Keratinocyte (primary cell): ENCODE data around the gene KIZ. TPM values are rescaled to one million over a fixed set of nuclear protein-coding genes. Genes with fewer than 3 reads are reported as not detected.

Experiments
- DNase-seq: peaks from one replicate; pipeline ENCODE4 v3.0.0-alpha.2; 2011; ENCODE audit warnings: low read depth, missing footprints, low spot score
- FAIRE-seq: peaks from 2 replicates; lab custom pipeline; 2011; peaks lifted over from hg19 to GRCh38; lab: Jason Lieb, UNC
- H2AFZ ChIP-seq: 2 replicates; pipeline ENCODE4 v1.6.0; 2012; ENCODE audit warnings: low read length, control low read depth, inconsistent platforms; ENCODE audit not compliant: control insufficient read depth
- H3K27ac ChIP-seq: 2 replicates; pipeline ENCODE4 v1.5.1; 2011; ENCODE audit warnings: low read length; ENCODE audit not compliant: control insufficient read depth, insufficient read depth
- H3K27me3 ChIP-seq: 3 replicates; pipeline ENCODE4 v1.6.0; 2011; ENCODE audit warnings: low read length; ENCODE audit not compliant: control insufficient read depth, insufficient read depth; ENCODE audit errors: extremely low read depth
- H3K36me3 ChIP-seq, 2 experiments: 2 replicates in 1 of 2; 3 replicates in 1 of 2; pipeline ENCODE4 v1.5.1; 2011; ENCODE audit warnings: low read length in 2 of 2, mild to moderate bottlenecking in 1 of 2; ENCODE audit not compliant: control insufficient read depth in 2 of 2, insufficient read depth in 2 of 2; ENCODE audit errors: extremely low read depth in 1 of 2
- H3K4me1 ChIP-seq: 3 replicates; pipeline ENCODE4 v1.5.1; 2011; ENCODE audit warnings: low read length; ENCODE audit not compliant: control insufficient read depth, insufficient read depth; ENCODE audit errors: extremely low read depth
- H3K4me2 ChIP-seq: 3 replicates; pipeline ENCODE4 v1.6.0; 2011; ENCODE audit warnings: low read depth, low read length; ENCODE audit not compliant: control insufficient read depth, insufficient read depth; ENCODE audit errors: extremely low read depth
- H3K4me3 ChIP-seq, 3 experiments: fragments of 200-600 bp in 1 of 3; sonication (generic) in 1 of 3; 2 replicates in 2 of 3; 3 replicates in 1 of 3; pipeline ENCODE4 v1.5.1; 2011 to 2016; ENCODE audit warnings: low read length in 3 of 3, mild to moderate bottlenecking in 3 of 3, control low read depth in 2 of 3, inconsistent platforms in 1 of 3, low read depth in 1 of 3, mixed read lengths in 1 of 3, mixed run types in 1 of 3, moderate library complexity in 1 of 3; ENCODE audit not compliant: control insufficient read depth in 2 of 3, insufficient read depth in 2 of 3; ENCODE audit errors: extremely low read depth in 1 of 3
- H3K79me2 ChIP-seq: 2 replicates; pipeline ENCODE4 v1.6.0; 2012; ENCODE audit warnings: low read length; ENCODE audit not compliant: control insufficient read depth, insufficient read depth
- H3K9ac ChIP-seq: 3 replicates; pipeline ENCODE4 v1.6.0; 2011; ENCODE audit warnings: low read length; ENCODE audit not compliant: control insufficient read depth, insufficient read depth; ENCODE audit errors: extremely low read depth
- H3K9me1 ChIP-seq: 3 replicates; pipeline ENCODE4 v1.6.0; 2011; ENCODE audit warnings: low read length; ENCODE audit not compliant: control insufficient read depth, insufficient read depth; ENCODE audit errors: extremely low read depth
- H3K9me3 ChIP-seq: 2 replicates; pipeline ENCODE4 v1.5.1; 2012; ENCODE audit warnings: low read depth, low read length; ENCODE audit not compliant: control insufficient read depth
- H4K20me1 ChIP-seq: 3 replicates; pipeline ENCODE4 v1.6.0; 2011; ENCODE audit warnings: low read length; ENCODE audit not compliant: control insufficient read depth, insufficient read depth; ENCODE audit errors: extremely low read depth
- EZH2 ChIP-seq: IDR thresholded peaks from one replicate; pipeline ENCODE4 v1.6.1; 2012; ENCODE audit warnings: inconsistent platforms, mild to moderate bottlenecking, low read length, moderate library complexity
- dilution Hi-C: fragments of 300-500 bp; cut with MboI; formaldehyde crosslinking; loops from one replicate; pipeline ENCODE4 v1.7.0; 2020; ENCODE audit warnings: low sequenced_read_pairs; ENCODE audit not compliant: extremely low pct_ligation_motif_present
- polyA plus RNA-seq, 5 experiments: library from polyadenylated mRNA; depleted of rRNA in 3 of 5; stranded (reverse) in 3 of 5; stranded (forward) in 1 of 5; unstranded in 1 of 5; fragments of >200 nt; gene quantifications; 1 replicate in 1 of 5; 2 replicates in 3 of 5; 3 replicates in 1 of 5; pipeline versions ENCODE4 v1.2.1 to v1.2.3, GENCODE V29; 2011 to 2012; ENCODE audit warnings: missing spikeins in 2 of 5, low read depth in 1 of 5, low replicate concordance in 1 of 5
- TF ChIP-seq, protein P1 (sequence below), 3 experiments: IDR thresholded peaks in 1 of 3; conservative IDR thresholded peaks in 1 of 3; optimal IDR thresholded peaks in 1 of 3; 2 replicates in 2 of 3; 3 replicates in 1 of 3; pipeline versions ENCODE3 to v1.5.1; 2011; ENCODE audit warnings: low read length in 3 of 3, mild to moderate bottlenecking in 3 of 3, moderate library complexity in 2 of 3, control low read depth in 1 of 3, inconsistent platforms in 1 of 3; ENCODE audit not compliant: insufficient read depth in 2 of 3; ENCODE audit errors: extremely low read depth in 1 of 3

The KIZ gene
- polyA plus RNA-seq, 1 donor (not counting 4 experiments of a cell fraction or from before 2014, with no cell fraction given) = 21.3 TPM

DNA sequence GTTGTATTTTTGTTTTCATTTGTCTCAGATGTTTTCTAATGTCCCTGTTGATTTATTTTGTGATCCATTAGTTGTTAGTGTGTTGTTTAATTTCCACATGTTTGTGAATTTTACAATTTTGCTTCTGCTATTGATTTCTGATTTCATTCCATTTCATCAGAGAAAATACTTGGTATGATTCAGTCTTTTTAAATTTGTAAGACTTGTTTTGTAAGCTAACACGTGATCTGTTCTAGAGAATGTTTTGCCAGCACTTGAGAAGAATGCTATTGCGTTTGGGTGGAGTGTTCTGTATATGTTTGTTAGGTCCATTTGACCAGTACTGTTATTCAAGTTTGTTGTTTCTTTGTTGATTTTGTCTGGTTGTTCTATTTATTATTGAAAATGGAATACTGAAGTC lies 53.9 kb downstream of the KIZ start:
- Histone ChIP-seq H3K79me2 (no peaks in the 10 kb centered on the region), H3K27ac (no peak overlapping the region), H3K9me1 (no peaks in the 10 kb centered on the region), H3K27me3 (no peaks in the 10 kb centered on the region), H3K4me1 (peaks cover under 1% of the 10 kb centered on the region), H3K9ac (no peak overlapping the region), H2AFZ (no peak overlapping the region), H3K4me2 (no peak overlapping the region), H3K9me3 (no peaks in the 10 kb centered on the region), H4K20me1 (no peaks in the 10 kb centered on the region), H3K4me3 (no peak overlapping the region), H3K36me3 (no peaks in the 10 kb centered on the region)
- FAIRE-seq (no peak), DNase-seq (no peak)
- TF ChIP-seq, protein P1, sequence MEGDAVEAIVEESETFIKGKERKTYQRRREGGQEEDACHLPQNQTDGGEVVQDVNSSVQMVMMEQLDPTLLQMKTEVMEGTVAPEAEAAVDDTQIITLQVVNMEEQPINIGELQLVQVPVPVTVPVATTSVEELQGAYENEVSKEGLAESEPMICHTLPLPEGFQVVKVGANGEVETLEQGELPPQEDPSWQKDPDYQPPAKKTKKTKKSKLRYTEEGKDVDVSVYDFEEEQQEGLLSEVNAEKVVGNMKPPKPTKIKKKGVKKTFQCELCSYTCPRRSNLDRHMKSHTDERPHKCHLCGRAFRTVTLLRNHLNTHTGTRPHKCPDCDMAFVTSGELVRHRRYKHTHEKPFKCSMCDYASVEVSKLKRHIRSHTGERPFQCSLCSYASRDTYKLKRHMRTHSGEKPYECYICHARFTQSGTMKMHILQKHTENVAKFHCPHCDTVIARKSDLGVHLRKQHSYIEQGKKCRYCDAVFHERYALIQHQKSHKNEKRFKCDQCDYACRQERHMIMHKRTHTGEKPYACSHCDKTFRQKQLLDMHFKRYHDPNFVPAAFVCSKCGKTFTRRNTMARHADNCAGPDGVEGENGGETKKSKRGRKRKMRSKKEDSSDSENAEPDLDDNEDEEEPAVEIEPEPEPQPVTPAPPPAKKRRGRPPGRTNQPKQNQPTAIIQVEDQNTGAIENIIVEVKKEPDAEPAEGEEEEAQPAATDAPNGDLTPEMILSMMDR (optimal IDR thresholded peaks at IDR 0.05 in 1 of 3, IDR thresholded peaks at IDR 0.05 in 1 of 3, conservative IDR thresholded peaks at IDR 0.05 in 1 of 3; ENCODE audit: extremely low read depth in 1 of 3, insufficient read depth in 2 of 3, low read length in 3 of 3) = no peak
- TF ChIP-seq EZH2 = no peak
- dilution Hi-C loops = no loop called here

DNA sequence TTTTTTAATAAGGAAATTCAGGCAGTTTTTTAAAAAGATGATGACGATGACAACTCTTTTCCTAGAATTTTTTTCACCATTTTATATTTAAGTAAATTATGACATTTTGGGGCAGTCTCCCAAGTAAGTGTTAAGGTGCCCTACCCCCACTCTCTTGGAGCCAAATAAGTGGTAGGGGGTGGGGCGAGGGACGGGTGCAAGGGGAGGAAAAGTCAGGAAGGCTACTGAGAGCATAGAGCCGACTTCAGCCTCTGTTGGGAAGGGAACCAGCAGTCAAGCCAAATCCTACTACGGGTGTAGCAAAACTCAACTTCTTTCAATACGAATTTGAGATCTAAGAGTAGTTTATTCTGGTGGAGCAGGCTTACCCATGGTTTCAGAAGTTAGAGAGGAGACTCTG lies 54.4 kb downstream of the KIZ start:
- FAIRE-seq (no peak), DNase-seq (no peak)
- dilution Hi-C loops = no loop called here
- Histone ChIP-seq H3K4me2 (no peak overlapping the region), H3K36me3 (no peaks in the 10 kb centered on the region), H3K4me3 (no peak overlapping the region), H3K79me2 (no peaks in the 10 kb centered on the region), H3K27ac (no peak overlapping the region), H3K27me3 (no peaks in the 10 kb centered on the region), H3K9me3 (no peaks in the 10 kb centered on the region), H2AFZ (no peak overlapping the region), H3K9ac (no peak overlapping the region), H4K20me1 (no peaks in the 10 kb centered on the region), H3K4me1 (peaks cover 4% of the 10 kb centered on the region), H3K9me1 (no peaks in the 10 kb centered on the region)
- TF ChIP-seq, protein P1 (optimal IDR thresholded peaks at IDR 0.05 in 1 of 3, IDR thresholded peaks at IDR 0.05 in 1 of 3, conservative IDR thresholded peaks at IDR 0.05 in 1 of 3; ENCODE audit: extremely low read depth in 1 of 3, insufficient read depth in 2 of 3, low read length in 3 of 3) = no peak
- no peak for TF ChIP-seq EZH2
